ENCODE data around the gene NRF1. TPM values are rescaled to one million over a fixed set of nuclear protein-coding genes. Genes with fewer than 3 reads are reported as not detected.

The NRF1 gene
- total RNA-seq, 2 donors from 2014 or later, result 22.9 to 26.4 TPM

DNA sequence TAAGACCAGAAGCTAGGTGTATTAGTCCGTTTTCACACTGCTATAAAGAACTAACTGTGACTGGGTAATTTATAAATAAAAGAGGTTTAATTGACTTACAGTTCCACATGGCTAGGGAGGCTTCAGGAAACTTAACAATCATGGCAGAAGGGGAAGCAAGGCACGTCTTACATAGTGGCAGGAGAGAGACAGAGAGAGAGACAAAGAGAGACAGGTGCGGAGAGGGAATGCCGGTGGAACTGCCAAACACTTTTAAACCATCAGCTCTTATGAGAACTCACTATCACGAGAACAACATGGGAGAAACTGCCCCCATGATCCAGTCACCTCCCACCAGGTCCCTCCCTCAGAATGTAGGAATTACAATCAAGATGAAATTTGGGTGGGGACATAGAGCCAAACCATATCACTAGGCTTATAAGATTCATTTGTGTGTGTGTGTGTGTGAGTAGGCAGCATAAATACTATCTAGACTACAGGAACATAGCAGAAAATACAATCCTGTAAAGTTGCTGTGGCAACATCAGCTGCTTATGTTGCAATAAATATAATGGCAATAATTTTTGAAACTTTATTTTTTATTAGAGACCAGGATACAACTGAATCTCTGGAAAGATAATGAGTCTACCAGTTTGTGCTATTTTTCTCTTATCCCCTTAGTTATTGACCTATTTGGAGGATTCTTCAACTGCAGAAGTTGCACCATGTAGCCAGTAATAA lies 77.1 kb downstream of the NRF1 start:
- Mint-ChIP-seq H3K27me3 (ENCODE audit: insufficient read depth) (no peaks in the 10 kb centered on the region), H3K4me1 (peaks cover 3% of the 10 kb centered on the region), H3K4me3 (no peak overlapping the region), H3K9me3 (no peaks in the 10 kb centered on the region), H3K27ac (peak overlapping the region; percentile 4), H3K36me3 (ENCODE audit: low read depth) (peaks cover 46% of the 10 kb centered on the region)
- Histone ChIP-seq H3K4me3 (ENCODE audit: low read length) (no peak overlapping the region), H3K27ac (ENCODE audit: low read depth, low read length) (no peak overlapping the region), H3K9ac (ENCODE audit: extremely low read depth, low read length, poor library complexity, severe bottlenecking) (no peak overlapping the region), H3K9me3 (ENCODE audit: control insufficient read depth, low read length) (no peaks in the 10 kb centered on the region), H3K4me1 (ENCODE audit: control insufficient read depth, insufficient read depth, low read length) (no peaks in the 10 kb centered on the region), H3K36me3 (ENCODE audit: control insufficient read depth, insufficient read depth, low read length) (peaks cover 36% of the 10 kb centered on the region), H3K27me3 (ENCODE audit: control insufficient read depth, insufficient read depth, low read length, poor library complexity, severe bottlenecking) (no peaks in the 10 kb centered on the region)
- TF ChIP-seq, protein P1, sequence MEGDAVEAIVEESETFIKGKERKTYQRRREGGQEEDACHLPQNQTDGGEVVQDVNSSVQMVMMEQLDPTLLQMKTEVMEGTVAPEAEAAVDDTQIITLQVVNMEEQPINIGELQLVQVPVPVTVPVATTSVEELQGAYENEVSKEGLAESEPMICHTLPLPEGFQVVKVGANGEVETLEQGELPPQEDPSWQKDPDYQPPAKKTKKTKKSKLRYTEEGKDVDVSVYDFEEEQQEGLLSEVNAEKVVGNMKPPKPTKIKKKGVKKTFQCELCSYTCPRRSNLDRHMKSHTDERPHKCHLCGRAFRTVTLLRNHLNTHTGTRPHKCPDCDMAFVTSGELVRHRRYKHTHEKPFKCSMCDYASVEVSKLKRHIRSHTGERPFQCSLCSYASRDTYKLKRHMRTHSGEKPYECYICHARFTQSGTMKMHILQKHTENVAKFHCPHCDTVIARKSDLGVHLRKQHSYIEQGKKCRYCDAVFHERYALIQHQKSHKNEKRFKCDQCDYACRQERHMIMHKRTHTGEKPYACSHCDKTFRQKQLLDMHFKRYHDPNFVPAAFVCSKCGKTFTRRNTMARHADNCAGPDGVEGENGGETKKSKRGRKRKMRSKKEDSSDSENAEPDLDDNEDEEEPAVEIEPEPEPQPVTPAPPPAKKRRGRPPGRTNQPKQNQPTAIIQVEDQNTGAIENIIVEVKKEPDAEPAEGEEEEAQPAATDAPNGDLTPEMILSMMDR (conservative IDR thresholded peaks at IDR 0.05), result no peak
- WGBS, 2 experiments (ENCODE audit: insufficient coverage in 1 of 2, insufficient read length in 1 of 2), result 94 to 100% methylated on average over 1 to 3 of the region's 5 CpGs
- DNase-seq, result no peak

DNA sequence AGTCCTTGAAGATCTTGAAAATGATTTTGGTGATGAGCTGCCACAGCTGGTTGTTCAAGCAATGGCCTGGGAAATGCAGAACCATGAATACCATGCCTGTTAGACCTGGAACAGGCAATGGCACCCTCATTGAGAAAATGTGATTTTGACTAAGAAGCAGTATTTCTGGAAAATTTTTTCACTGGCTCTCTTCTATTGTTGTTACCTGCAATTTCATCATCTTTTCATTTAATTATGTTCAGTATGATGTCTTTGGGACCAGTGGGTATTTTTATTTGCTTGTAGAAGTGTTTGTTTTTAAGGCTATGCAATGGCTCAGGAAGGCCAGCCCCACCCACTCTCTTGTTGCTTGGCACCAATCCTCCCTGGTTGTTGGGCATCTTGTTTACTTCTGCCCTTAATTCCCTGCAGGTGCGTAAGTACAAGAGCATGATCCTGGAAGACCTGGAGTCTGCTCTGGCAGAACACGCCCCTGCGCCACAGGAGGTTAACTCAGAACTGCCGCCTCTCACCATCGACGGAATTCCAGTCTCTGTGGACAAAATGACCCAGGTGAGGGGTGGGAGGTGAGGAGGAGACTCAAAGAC lies 78.6 kb downstream of the NRF1 start:
- no peak overlapping the region for H3K27ac ChIP-seq (ENCODE audit: low read depth, low read length)
- no peaks in the 10 kb centered on the region for H3K4me1 ChIP-seq (ENCODE audit: control insufficient read depth, insufficient read depth, low read length)
- no peak overlapping the region for H3K4me3 ChIP-seq (ENCODE audit: low read length)
- H3K27ac Mint-ChIP-seq, result no peak overlapping the region
- no peak for DNase-seq
- peaks cover 50% of the 10 kb centered on the region for H3K36me3 Mint-ChIP-seq (ENCODE audit: low read depth)
- H3K27me3 Mint-ChIP-seq (ENCODE audit: insufficient read depth), result no peaks in the 10 kb centered on the region
- 94% methylated on average over 6 of the region's 6 CpGs for WGBS, 2 experiments (ENCODE audit: insufficient coverage in 1 of 2, insufficient read length in 1 of 2)
- H3K9me3 Mint-ChIP-seq, result no peaks in the 10 kb centered on the region
- H3K9me3 ChIP-seq (ENCODE audit: control insufficient read depth, low read length), result no peaks in the 10 kb centered on the region
- TF ChIP-seq, protein P1 (conservative IDR thresholded peaks at IDR 0.05), result no peak
- peaks cover 40% of the 10 kb centered on the region for H3K36me3 ChIP-seq (ENCODE audit: control insufficient read depth, insufficient read depth, low read length)
- H3K9ac ChIP-seq (ENCODE audit: extremely low read depth, low read length, poor library complexity, severe bottlenecking), result no peak overlapping the region
- H3K27me3 ChIP-seq (ENCODE audit: control insufficient read depth, insufficient read depth, low read length, poor library complexity, severe bottlenecking), result no peaks in the 10 kb centered on the region
- H3K4me3 Mint-ChIP-seq, result no peak overlapping the region
- peaks cover 3% of the 10 kb centered on the region for H3K4me1 Mint-ChIP-seq

DNA sequence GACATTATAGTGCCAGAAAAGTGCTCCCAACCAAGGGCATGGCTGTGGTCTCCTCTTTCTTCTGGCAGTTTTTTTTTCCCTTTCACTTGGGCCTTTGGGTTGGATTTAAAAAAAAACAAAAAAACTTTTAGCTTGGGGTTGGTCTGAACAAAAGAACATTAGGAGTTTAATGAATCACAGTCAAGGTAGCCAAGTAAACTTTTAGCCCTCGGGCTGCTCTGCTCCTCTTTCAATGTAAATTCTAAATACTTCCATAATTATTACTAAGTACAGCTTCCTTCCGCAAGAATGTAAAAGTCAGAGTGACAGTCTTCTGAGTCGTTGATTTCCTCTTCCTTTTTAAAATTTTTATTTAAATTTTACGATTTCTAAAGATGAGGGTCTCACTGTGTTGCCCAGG lies 79.2 kb downstream of the NRF1 start:
- Histone ChIP-seq H3K4me1 (ENCODE audit: control insufficient read depth, insufficient read depth, low read length) (no peaks in the 10 kb centered on the region), H3K27ac (ENCODE audit: low read depth, low read length) (no peak overlapping the region), H3K9ac (ENCODE audit: extremely low read depth, low read length, poor library complexity, severe bottlenecking) (no peak overlapping the region), H3K36me3 (ENCODE audit: control insufficient read depth, insufficient read depth, low read length) (peaks cover 41% of the 10 kb centered on the region), H3K4me3 (ENCODE audit: low read length) (no peak overlapping the region), H3K9me3 (ENCODE audit: control insufficient read depth, low read length) (no peaks in the 10 kb centered on the region), H3K27me3 (ENCODE audit: control insufficient read depth, insufficient read depth, low read length, poor library complexity, severe bottlenecking) (no peaks in the 10 kb centered on the region)
- TF ChIP-seq, protein P1 (conservative IDR thresholded peaks at IDR 0.05), result no peak
- no peak overlapping the region for H3K4me3 Mint-ChIP-seq
- peaks cover 48% of the 10 kb centered on the region for H3K36me3 Mint-ChIP-seq (ENCODE audit: low read depth)
- DNase-seq, result no peak
- WGBS, 2 experiments (ENCODE audit: insufficient coverage in 1 of 2, insufficient read length in 1 of 2), result 90 to 97% methylated on average over 4 of the region's 4 CpGs
- H3K27me3 Mint-ChIP-seq (ENCODE audit: insufficient read depth), result no peaks in the 10 kb centered on the region
- no peak overlapping the region for H3K27ac Mint-ChIP-seq
- no peaks in the 10 kb centered on the region for H3K9me3 Mint-ChIP-seq
- H3K4me1 Mint-ChIP-seq, result peaks cover 3% of the 10 kb centered on the region

Measured in endodermal cell (in vitro differentiated cells).